Common myeloid progenitor, CD34-positive (primary cell): ENCODE data around the gene LHX6.

Experiments used
- CTCF ChIA-PET: fragments of 350-600 bp; sonication (Branson Sonifier 250); formaldehyde crosslinking; loops from one replicate; lab custom pipeline; 2021; ENCODE audit warnings: antibody characterized with exemption; lab: Charles Lee
- POLR2A ChIA-PET: fragments of 350-600 bp; sonication (Branson Sonifier 250); formaldehyde crosslinking; loops from one replicate; lab custom pipeline; 2021; ENCODE audit warnings: antibody characterized with exemption; lab: Charles Lee
- DNase-seq, 3 donors: peaks; one replicate each; pipeline versions ENCODE4 v3.0.0 to v3.0.0-alpha.2; 2013
- H3K27ac ChIP-seq, 2 experiments: 1 replicate in 1 of 2; 2 replicates in 1 of 2; pipeline ENCODE4 v1.7.0; 2013; ENCODE audit warnings: inconsistent platforms in 2 of 2, low read length in 2 of 2, mild to moderate bottlenecking in 2 of 2, low read depth in 1 of 2, moderate library complexity in 1 of 2; ENCODE audit not compliant: severe bottlenecking in 2 of 2, insufficient read depth in 1 of 2, poor library complexity in 1 of 2
- H3K27me3 ChIP-seq, 5 experiments: replicated peaks in 2 of 5; 1 replicate in 3 of 5; 2 replicates in 2 of 5; pipeline versions ENCODE4 v1.6.1 to v1.7.0; 2013; ENCODE audit warnings: low read length in 4 of 5, mild to moderate bottlenecking in 2 of 5, moderate library complexity in 2 of 5, inconsistent platforms in 1 of 5; ENCODE audit not compliant: insufficient read depth in 5 of 5, control insufficient read depth in 4 of 5
- H3K36me3 ChIP-seq, 4 experiments: 1 replicate in 2 of 4; 2 replicates in 2 of 4; pipeline versions ENCODE4 v1.6.1 to v1.7.0; 2013; ENCODE audit warnings: low read length in 3 of 4, control low read depth in 1 of 4, mild to moderate bottlenecking in 1 of 4; ENCODE audit not compliant: control insufficient read depth in 4 of 4, insufficient read depth in 4 of 4
- H3K4me1 ChIP-seq, 4 experiments: 1 replicate in 3 of 4; 2 replicates in 1 of 4; pipeline versions ENCODE4 v1.6.1 to v1.7.1; 2013; ENCODE audit warnings: low read length in 3 of 4, mild to moderate bottlenecking in 3 of 4, control low read depth in 1 of 4, inconsistent platforms in 1 of 4, moderate library complexity in 1 of 4; ENCODE audit not compliant: control insufficient read depth in 4 of 4, insufficient read depth in 4 of 4; ENCODE audit errors: control extremely low read depth in 1 of 4
- H3K4me3 ChIP-seq, 7 experiments: 1 replicate in 4 of 7; 2 replicates in 3 of 7; pipeline versions ENCODE4 v1.5.1 to v1.7.0; 2013; ENCODE audit warnings: mild to moderate bottlenecking in 7 of 7, low read length in 6 of 7, moderate library complexity in 6 of 7, inconsistent platforms in 2 of 7, low read depth in 2 of 7, control low read depth in 1 of 7; ENCODE audit not compliant: insufficient read depth in 4 of 7, control insufficient read depth in 1 of 7; ENCODE audit errors: extremely low read depth in 1 of 7
- H3K9me3 ChIP-seq, 5 experiments: 1 replicate in 4 of 5; 2 replicates in 1 of 5; pipeline versions ENCODE4 v1.6.1 to v1.7.1; 2013; ENCODE audit warnings: low read length in 4 of 5, mild to moderate bottlenecking in 2 of 5, inconsistent platforms in 1 of 5, low read depth in 1 of 5, moderate library complexity in 1 of 5; ENCODE audit not compliant: control insufficient read depth in 4 of 5, insufficient read depth in 2 of 5; ENCODE audit errors: control extremely low read depth in 1 of 5
- WGBS: methylation state at CpG from one replicate; pipeline ENCODE4 v1.1.5; 2013; ENCODE audit not compliant: insufficient coverage; 5-methylcytosine and 5-hydroxymethylcytosine counted together

Gene LHX6

GRCh38 chr9:122221183-122221811 is 7.5 kb downstream of the LHX6 start:
- Histone ChIP-seq H3K27me3 (peaks cover 0 to 32% (median 0%) of the 10 kb centered on the region in 5 experiments), H3K4me1 (peaks cover 7 to 69% (median 62%) of the 10 kb centered on the region in 4 experiments), H3K36me3 (peaks cover 0 to 9% (median 0%) of the 10 kb centered on the region in 4 experiments), H3K27ac (no peak overlapping the region), H3K4me3 (peak overlapping the region in 4 of 7 experiments; percentile 3 to 69 (median 44)), H3K9me3 (peaks cover 0 to 3% (median 0%) of the 10 kb centered on the region in 5 experiments)
- POLR2A ChIA-PET = no interaction called here
- WGBS = 30% methylated on average over 14 of the region's 27 CpGs
- DNase-seq = peak in 1 of 3 donors; percentile 66
- CTCF ChIA-PET = interaction anchor here (1.2 to 1.5 kb wide), 4 partner anchors 17 to 97 kb away, joined by 3 to 4 read pairs (median 4); no protein-coding TSS in a partner anchor

GRCh38 chr9:122220673-122221182 is 8.0 kb downstream of the LHX6 start:
- Histone ChIP-seq H3K4me1 (peaks cover 7 to 67% (median 60%) of the 10 kb centered on the region in 4 experiments), H3K27me3 (peaks cover 0 to 26% (median 0%) of the 10 kb centered on the region in 5 experiments), H3K36me3 (peaks cover 0 to 9% (median 0%) of the 10 kb centered on the region in 4 experiments), H3K9me3 (no peaks in the 10 kb centered on the region), H3K27ac (no peak overlapping the region), H3K4me3 (peak overlapping the region in 4 of 7 experiments; percentile 17 to 69 (median 64))
- CTCF ChIA-PET = interaction anchor here (1.2 to 1.5 kb wide), 4 partner anchors 18 to 96 kb away, joined by 3 to 4 read pairs (median 4); no protein-coding TSS in a partner anchor
- POLR2A ChIA-PET = no interaction called here
- no peak for DNase-seq
- WGBS = 69% methylated on average over 8 of the region's 18 CpGs

- peaks cover 0 to 19% (median 0%) of the 10 kb centered on the region in 5 experiments for H3K27me3 ChIP-seq
- ChIA-PET CTCF (interaction anchor here (1.2 to 1.3 kb wide), 3 partner anchors 12 to 95 kb away, joined by 3 to 4 read pairs (median 3); no protein-coding TSS in a partner anchor), POLR2A (no interaction called here)
- H3K27ac ChIP-seq = no peak overlapping the region
- H3K9me3 ChIP-seq = no peaks in the 10 kb centered on the region
- DNase-seq = peak in 1 of 3 donors; percentile 42
- peaks cover 7 to 72% (median 60%) of the 10 kb centered on the region in 4 experiments for H3K4me1 ChIP-seq
- peaks cover 0 to 9% (median 0%) of the 10 kb centered on the region in 4 experiments for H3K36me3 ChIP-seq
- H3K4me3 ChIP-seq = peak overlapping the region in 6 of 7 experiments; percentile 36 to 74 (median 64)
- 32% methylated on average over 51 of the region's 57 CpGs for WGBS
These were observed 8.7 kb downstream of the LHX6 start for GRCh38 chr9:122219856-122220672.

GRCh38 chr9:122218935-122219855 is 9.6 kb downstream of the LHX6 start:
- Histone ChIP-seq H3K36me3 (peaks cover 0 to under 1% (median 0%) of the 10 kb centered on the region in 4 experiments), H3K4me1 (peaks cover 7 to 76% (median 63%) of the 10 kb centered on the region in 4 experiments), H3K27ac (no peak overlapping the region), H3K9me3 (no peaks in the 10 kb centered on the region), H3K4me3 (peak overlapping the region in 6 of 7 experiments; percentile 36 to 74 (median 64)), H3K27me3 (peaks cover 0 to 14% (median 0%) of the 10 kb centered on the region in 5 experiments)
- WGBS = 0% methylated on average over 49 of the region's 59 CpGs
- ChIA-PET CTCF (interaction anchor here (1.3 kb wide), 1 partner anchor 11 kb away, joined by 3 read pairs; no protein-coding TSS in a partner anchor), POLR2A (no interaction called here)
- peak; percentile 54 to 95 (median 90) for DNase-seq

GRCh38 chr9:122218071-122218934 is 10.5 kb downstream of the LHX6 start:
- ChIA-PET POLR2A (no interaction called here), CTCF (interaction anchor here (0.9 to 1.0 kb wide), 2 partner anchors 14 to 93 kb away, joined by 3 read pairs; no protein-coding TSS in a partner anchor)
- Histone ChIP-seq H3K4me1 (peaks cover 7 to 81% (median 69%) of the 10 kb centered on the region in 4 experiments), H3K27me3 (peaks cover 0 to 16% (median under 1%) of the 10 kb centered on the region in 5 experiments), H3K9me3 (no peaks in the 10 kb centered on the region), H3K4me3 (peak overlapping the region in 6 of 7 experiments; percentile 36 to 74 (median 64)), H3K27ac (no peak overlapping the region), H3K36me3 (no peaks in the 10 kb centered on the region)
- peak in 2 of 3 donors; percentile 54 to 73 for DNase-seq
- WGBS = 15% methylated on average over 10 of the region's 11 CpGs
